Activated T-cell treated with anti-CD3 and anti-CD28 coated beads, Interleukin-2, amount 50 U/mL, for 48 hours (primary cell): ENCODE measurements around the gene PTPN4.
A peak's percentile ranks its signal among the peaks of the same experiment; 100 is the strongest.

Experiments
- DNase-seq, 2 experiments: peaks; one replicate each; pipeline ENCODE4 v3.0.0-alpha.2; 2020

The PTPN4 gene

DNA sequence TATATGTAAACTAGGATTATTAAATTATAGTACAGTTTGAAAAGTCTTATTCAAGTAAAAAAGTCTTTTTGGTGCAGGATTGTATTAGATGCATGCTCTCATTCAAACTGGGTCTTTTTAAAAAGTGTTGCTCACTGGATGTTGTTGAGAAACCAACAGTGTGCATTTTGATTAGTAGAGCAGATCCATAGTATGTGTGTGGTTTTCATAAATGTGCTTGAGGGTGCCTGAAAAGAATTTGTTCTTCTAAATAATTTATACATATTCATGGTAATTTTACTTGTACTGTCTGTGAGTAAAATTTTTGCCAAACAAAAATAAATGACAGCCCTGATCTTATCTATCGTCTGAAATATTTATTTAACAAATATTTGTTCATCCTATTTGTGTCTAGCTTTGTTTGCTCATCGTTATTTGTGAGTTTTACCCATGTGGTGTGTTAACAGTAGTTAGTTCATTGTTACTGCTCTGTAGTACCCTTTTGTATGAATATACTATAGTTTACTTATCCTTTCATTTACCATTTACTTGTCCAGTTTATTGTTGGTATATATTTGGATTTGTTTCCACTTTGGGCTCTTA is 50.4 kb downstream of the PTPN4 start:
- no peak for DNase-seq

DNA sequence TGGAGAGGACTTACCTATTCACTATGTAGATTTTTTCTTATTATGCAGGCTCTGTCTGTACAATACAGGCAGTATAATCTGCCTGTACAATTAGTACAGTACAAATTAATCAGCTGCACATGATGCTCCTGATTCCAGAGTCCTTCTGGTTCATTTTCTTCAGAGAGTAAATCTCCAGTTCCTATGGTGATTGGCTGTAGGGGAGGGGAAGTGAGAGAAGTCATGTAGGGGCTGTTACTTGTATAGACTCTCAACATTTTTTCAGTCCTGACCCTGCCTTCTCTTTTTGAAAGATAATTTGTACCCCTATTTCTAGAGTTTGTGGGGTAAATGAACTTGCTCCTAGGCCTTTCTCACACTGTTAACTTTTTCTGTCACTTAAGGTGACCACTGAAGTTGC is 54.5 kb downstream of the PTPN4 start:
- DNase-seq, result no peak

DNA sequence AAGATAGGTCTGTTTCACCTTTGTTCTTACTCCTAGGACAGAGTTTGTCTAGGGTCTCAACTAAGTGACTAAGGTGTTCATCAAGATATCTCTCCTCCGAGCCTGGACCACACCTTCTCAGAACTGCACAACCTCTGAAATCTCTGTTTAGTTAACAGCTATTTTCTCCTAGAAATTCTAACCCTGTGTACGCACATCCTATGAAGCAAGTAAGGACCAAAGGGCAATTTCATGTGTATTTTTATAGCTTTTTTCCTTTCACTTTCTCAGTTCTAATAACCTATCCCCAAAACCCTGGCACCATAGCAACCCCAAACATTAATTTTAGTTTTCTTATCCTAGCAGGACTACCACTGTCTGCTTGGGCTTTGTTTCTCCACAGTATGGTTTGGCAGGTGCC is 59.1 kb downstream of the PTPN4 start:
- DNase-seq, result no peak

DNA sequence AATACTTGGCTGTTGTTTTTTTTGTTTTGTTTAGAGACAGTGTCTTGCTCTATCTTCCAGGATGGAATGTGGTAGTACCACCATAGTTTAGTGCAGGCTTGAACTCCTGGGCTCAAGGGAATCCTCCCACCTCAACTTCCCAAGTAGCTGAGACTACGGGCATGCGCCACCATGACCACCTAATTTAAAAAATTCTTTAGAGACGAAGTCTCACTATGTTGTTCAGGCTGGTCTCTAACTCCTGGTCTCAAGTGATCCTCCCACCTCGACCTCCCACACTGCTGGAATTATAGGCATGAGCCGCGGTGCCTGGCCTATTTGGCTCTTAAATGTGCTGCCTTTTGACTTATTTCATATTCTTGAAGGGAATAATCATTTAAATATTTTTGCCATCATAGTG is 60.1 kb downstream of the PTPN4 start:
- DNase-seq, result no peak

GRCh38 chr2:119820275-119820674 is 60.6 kb downstream of the PTPN4 start:
- no peak for DNase-seq

DNA sequence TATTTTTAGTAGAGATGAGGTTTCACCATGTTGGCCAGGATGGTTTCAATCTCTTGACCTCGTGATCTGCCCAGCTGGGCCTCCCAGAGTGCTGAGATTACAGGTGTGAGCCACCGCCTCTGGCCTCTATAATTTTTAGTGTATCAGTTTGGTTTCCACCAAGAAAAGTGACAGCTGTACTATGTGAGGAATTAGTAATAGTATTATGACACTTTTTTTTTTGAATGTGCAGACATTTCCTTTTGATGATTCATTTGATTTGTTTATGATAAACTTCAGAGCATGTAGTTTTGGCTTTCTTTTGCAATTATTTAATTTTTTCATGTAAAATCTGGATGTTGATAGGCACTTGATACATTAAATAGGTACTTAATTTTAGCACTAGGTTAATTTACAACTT is 61.5 kb downstream of the PTPN4 start:
- DNase-seq, result peak; percentile 30 to 37

GRCh38 chr2:119823734-119824334 is 64.1 kb downstream of the PTPN4 start:
- DNase-seq, result no peak

- peak; percentile 53 to 55 for DNase-seq
These were observed 66.7 kb downstream of the PTPN4 start for GRCh38 chr2:119826370-119826961.

DNA sequence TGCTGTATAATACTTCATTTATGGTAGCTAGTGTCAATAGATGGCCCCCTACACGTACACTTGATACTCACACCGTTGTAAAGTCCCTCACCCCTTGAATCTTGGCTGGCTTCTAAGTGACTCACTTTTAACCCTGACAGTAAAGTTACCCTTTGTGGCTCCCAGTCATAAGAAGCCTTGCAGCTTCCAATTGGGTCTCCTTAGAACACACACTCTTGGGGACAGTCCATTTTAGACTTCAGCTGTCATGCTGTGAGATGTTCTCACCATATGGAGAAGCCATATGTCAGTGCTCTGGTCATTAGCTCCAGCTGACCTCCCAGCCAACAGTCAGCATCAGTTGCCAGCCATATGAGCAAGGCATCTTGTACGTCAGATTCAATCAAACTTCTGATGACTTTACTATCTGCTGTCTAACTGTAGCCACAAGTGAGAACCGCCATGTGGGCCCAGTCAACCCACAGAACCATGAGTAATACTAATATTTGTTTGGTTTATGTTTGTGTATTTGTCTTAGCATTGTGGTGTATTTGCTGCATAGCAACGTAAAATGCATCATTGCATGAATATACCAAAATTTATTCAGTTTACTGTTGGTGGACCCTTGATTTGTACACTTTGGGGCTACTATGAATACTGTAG is 68.3 kb downstream of the PTPN4 start:
- DNase-seq, result peak in 1 of 2 experiments; percentile 23

GRCh38 chr2:119836455-119837142 is 76.9 kb downstream of the PTPN4 start:
- no peak for DNase-seq

DNA sequence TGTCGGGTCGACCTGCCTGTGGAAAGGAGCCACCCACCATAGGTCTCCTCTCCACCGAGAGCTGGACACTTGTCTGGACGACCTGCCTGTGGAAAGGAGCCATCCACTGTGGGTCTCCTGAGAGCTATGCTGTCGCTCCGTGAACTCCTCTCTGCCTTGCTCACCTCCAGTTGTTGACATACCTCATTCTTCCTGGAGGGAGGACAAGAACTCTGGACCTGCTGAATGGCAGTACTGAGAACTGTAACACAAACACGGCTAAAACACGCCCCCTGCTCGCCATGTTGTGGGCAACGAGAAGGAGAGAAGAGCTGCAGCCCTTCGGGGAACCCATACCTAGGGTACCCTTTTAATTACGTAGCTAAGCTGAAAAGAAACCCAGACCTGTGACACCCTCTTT is 77.6 kb downstream of the PTPN4 start:
- no peak for DNase-seq

GRCh38 chr2:119837759-119838158 is 78.0 kb downstream of the PTPN4 start:
- DNase-seq, result no peak

DNA sequence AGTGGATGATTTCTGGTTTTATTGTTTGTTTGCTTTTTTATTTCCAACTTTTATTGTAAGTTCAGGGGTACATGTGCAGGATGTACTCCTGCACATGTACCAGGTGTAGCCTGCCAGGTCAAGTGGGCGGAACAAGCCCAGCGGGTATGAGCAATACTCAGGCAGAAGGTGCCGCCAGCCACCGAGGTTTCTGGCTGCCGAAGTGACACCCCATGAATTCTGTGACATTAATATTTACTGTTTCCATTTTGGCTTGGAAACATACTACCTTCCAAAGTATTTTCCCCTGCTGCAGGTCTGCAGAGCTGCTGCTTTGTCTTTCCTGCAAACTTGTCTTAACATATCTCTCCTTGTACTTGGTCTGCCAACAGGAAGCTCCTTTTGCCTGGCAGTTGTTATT is 78.5 kb downstream of the PTPN4 start:
- no peak for DNase-seq

DNA sequence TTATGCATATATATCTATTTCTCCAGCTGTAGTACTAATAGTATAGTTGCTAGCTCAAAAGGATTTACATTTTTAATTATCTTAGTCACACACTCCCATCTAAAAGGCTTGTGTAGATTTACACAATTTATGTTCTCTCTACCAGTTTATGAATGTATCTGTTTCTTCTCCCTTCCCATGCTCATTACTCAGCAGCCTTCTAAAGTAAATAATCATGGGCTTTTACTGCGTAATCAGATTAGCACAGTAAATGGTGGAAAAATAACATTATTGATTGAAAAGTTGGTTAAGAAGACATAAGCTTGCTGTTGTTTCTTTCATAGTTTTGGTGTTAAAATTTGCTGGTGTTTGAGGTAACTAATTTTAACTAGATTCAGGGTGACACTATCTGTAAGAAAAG is 81.8 kb downstream of the PTPN4 start:
- DNase-seq, result no peak

- no peak for DNase-seq
These were observed 86.3 kb downstream of the PTPN4 start for GRCh38 chr2:119846021-119846420.

GRCh38 chr2:119849838-119850565 is 90.3 kb downstream of the PTPN4 start:
- no peak for DNase-seq

DNA sequence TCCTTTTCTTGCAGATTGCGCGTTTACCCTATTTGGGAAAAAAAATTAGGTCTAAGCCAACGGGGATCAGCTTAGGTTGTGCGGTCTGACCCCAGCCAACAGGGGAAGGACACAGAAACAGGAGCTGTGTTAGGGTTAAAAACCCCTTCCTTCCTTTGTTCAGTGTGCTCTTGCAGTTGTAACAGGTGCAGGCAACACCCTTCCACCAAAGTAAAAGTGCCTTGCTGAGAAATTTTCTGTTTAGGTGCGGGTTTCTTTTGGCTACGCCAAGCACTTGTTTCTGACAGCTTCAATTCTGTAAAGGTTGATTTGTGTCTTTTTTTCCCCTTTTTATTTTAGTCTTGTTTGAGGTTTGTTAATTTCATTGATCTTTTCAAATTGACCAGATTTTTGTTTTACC is 92.5 kb downstream of the PTPN4 start:
- DNase-seq, result no peak

DNA sequence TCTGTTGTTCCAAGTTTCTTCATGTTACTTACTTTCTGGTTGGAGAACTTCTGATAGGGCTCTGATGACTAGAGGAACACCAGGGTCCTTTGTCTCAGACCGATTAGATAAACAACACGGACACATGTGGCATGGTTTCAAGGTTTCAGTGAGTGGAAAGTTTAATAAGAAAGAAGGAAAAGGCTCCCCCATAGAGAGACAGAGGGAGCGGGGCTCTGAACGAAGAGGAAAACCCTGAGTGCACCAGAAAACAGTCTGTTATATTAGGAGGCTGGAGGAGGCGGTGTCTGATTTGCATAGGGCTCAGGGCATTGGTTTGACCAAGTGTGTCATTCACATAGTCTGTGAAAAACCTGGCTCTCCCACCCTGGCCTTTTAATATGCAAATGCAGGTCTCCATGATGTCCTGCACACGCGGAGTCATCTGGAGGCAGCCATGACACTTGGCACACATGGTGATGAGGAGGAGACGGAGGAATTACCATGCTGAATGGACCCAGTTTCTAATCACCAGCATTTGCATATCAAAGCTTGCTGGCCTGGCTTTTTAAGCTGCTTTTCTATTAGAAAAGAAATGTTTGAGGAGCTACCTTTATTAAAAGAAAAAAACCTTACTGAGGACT is 94.2 kb downstream of the PTPN4 start:
- no peak for DNase-seq

GRCh38 chr2:119856469-119856901 is 96.8 kb downstream of the PTPN4 start:
- no peak for DNase-seq

- DNase-seq, result no peak
These were observed 98.0 kb downstream of the PTPN4 start for GRCh38 chr2:119857742-119858141.

- no peak for DNase-seq
These were observed 99.8 kb downstream of the PTPN4 start for GRCh38 chr2:119859528-119859927.

- DNase-seq, result no peak
These were observed 101.2 kb downstream of the PTPN4 start for GRCh38 chr2:119860924-119861323.
